HG03066 (cell line): Measurements from ENCODE around the gene PCED1B.
"Not testable (repeated sequence)": the region's sequence is repeated elsewhere in the genome, so short reads cannot be mapped to it uniquely, and the experiment has no call there.

Source experiments
- ATAC-seq: cut with Tn5 transposase; IDR thresholded peaks from one replicate; pipeline ENCODE4 v1.9.1; 2021; ENCODE audit warnings: low read depth; ENCODE audit not compliant: unreplicated experiment

Gene PCED1B

GRCh38 chr12:47160316-47161244 lies 81.2 kb downstream of the PCED1B start:
- no peak for ATAC-seq

DNA sequence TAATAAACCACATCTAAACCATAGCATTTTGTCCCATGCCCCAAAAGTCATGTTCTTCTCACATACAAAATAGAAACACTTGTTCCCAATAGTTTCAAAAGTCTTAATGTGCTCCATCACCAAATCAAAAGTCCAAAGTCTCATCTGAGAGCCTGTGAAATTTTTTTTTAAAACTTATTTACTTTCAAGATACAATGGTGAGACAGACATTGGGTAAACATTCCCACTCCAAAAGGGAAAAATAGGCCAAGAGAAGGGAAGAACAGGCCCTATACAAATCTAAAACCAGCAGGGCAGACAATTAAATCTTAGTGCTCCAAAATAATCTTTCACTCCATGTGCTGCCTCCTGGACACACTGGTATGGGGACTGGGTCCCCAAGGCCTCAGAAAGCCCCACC lies 84.7 kb downstream of the PCED1B start:
- ATAC-seq, result no peak

DNA sequence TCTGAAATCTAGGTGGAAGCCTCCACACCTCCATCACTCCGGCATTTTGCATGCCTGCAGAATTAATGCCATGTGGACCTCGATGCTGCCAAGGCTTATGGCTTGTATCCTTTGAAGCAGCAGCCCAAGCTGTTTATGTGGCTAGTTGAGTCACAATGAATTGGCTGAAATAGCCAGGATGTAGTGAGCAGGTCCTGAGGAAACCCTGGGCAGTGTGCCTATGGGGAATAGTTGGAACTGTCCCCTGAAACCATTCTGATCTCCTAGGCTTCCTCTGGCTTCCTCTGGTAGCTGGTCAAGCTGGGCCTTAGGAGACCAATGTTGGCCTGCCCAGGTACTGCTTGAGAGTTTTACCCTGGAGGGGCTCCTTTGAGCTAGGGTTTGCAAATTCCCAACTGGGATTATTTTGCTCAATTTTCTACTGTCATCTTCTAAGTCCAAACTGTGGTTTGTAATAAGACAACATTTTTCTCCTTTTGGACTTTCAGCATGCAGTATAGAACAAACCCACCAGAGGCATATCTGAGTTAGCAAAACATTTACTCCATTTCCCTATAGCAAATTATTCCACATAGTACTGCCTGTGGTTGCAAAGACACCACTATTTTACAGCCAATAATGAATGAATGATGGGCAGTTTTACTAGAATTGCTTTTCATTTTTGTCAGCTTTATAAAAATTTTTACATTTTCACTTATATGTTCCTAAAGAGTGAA lies 85.5 kb downstream of the PCED1B start:
- ATAC-seq, result no peak

DNA sequence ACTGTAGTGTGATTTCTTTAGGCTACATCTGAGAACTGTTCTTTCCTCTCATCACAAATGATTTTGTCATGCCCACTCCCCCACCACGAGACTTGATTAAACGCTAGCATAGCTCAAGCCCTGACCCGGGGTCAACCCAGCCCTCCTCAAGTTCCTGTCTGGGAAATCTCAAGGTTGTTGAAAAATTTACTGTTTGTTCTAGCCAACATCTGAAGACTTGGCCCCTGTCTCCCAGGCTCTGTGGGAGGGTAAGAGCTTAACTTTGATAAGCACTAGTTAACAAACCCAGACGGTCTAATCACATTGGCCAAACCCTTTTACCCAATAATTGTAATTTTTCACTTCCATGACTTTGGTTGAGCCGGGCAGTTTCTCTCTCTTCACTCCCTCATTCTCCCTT lies 86.5 kb downstream of the PCED1B start:
- no peak for ATAC-seq

- ATAC-seq, result no peak
Observed at GRCh38 chr12:47166365-47166764, 86.9 kb downstream of the PCED1B start.

DNA sequence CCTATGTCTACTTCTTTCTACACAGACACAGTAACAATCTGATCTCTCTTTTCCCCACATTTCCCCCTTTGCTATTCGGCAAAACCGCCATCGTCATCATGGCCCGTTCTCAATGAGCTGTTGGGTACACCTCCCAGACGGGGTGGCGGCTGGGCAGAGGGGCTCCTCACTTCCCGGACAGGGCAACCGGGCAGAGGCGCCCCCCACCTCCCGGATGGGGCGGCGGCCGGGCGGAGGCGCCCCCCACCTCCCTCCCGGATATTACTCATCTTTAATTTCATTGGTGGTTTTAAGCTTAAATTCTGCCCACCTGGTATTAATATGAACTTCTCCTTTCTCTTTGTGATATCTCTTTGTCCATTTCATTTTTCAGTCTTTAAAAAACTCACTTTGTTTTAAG lies 90.9 kb downstream of the PCED1B start:
- not testable (repeated sequence) for ATAC-seq

GRCh38 chr12:47178014-47178413 lies 98.6 kb downstream of the PCED1B start:
- no peak for ATAC-seq

- not testable (repeated sequence) for ATAC-seq
Observed at GRCh38 chr12:47182164-47182938, 102.9 kb downstream of the PCED1B start.

GRCh38 chr12:47184229-47184628 lies 104.8 kb downstream of the PCED1B start:
- ATAC-seq, result no peak

DNA sequence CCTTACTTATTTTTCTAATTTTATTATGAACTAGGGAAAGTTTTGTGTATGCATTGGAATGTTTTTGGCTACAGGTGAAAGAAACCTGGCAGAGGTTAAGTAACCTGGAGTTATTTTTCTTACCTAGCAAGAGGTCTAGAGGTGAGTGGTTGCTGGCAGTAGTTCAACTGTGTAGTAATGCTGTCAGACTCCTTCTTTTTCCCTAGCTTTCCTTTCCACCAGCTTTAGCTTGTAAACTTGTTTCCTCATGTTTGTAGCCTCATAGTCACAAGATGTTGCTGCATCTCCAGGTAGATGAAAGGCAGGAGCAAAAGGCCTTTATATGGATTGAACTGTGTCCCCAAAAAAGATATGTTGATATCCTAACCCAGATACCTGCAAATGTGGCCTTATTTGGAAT lies 105.4 kb downstream of the PCED1B start:
- no peak for ATAC-seq

DNA sequence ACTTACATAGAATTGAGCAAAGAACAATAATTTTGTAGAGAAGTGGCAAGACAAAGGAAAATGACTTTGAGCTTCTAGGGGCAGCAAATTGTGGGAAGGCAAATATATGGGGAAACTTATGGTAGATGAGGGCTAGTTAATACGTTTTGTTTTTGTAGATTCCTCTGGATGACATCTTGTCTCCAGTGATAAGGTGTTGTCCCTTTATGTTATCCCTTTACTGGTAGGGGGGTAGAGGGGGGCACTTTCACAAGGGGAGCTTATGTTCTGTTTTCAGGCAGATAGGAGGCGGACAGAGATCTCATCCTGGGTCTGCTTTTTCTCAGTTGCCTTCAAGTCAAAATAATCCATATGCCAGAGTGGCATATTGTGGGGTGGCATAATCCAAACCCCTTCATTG lies 106.8 kb downstream of the PCED1B start:
- ATAC-seq, result no peak

DNA sequence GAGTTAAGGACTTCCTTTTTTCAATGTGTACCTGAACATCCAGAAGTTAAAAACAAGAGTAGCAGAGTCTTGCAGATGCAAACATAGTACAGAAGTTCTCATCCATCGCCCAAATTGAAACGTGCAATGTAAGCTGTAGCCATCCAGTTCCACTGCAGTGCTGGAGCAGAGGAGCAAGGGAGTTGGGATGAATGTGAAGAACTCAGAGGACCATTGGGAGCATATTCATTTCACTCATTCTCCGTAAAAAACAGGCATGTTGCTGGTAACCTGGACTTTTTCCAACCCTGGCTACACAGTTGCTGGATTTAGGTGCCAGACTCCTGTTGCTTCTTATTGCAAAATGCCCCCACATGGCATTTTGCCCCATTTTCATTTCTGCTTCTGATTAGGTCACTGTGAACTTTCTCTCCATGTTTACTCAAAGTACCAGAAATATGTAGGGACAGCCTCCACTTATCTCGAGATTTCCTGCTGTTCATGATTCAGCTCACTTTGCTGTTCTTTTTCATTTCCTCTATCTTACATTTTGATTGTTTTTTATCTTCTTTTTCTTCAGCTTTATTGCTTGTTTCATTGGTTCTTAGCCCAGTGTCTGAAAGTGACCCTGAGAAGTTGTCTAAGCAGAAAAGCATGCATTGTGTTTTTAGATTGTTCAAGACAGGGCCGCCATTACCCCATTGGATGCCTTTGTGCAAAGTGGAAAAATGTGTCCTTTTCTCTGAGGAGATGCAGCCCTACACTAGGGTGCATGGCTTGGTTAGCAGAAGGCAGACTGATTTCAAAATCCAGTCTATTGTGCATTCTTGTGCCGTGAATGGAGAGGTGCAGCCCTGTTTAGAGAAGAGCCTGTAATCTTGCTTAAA lies 109.4 kb downstream of the PCED1B start:
- no peak for ATAC-seq

DNA sequence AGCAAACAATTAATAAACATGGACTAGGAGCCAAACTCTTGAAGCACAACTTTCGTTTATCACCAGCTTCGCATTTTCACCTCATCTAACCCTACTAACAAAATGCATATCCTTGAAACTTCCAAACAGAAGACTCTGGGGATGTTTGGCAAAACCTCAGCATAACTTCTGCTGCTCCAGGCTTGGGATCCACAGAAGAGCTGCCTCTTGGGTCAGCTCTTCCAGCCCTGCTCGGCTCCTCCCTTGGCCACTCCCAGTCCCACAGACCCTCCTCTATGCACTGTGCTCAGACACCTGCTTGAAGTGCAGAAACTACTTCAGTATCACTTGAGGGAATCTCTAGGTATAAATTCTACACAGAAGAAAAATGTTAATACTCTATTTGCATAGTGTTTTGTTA lies 110.3 kb downstream of the PCED1B start:
- ATAC-seq, result no peak

DNA sequence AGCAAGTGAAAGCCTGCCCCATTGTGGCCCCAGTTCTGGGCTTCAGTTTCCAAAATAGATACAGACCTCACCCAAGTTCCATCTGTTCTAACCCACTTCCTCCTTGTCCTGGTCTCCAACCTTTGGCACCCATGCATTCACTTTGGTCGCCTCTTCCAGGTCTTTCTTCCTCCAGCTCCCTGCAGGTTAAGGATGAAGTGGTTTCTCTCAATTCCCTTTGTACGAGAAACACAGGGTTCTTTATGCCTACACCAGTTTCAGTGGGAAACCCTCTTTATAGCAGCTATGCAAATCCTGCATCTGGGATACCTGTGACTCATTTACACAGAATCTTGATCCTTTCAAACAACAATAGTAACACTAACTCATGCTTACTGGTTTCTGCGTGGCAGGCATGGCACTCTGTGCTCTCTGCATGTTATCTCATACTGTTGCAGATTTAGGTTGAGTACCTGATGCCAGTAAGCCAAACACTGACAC lies 110.9 kb downstream of the PCED1B start:
- ATAC-seq, result no peak

DNA sequence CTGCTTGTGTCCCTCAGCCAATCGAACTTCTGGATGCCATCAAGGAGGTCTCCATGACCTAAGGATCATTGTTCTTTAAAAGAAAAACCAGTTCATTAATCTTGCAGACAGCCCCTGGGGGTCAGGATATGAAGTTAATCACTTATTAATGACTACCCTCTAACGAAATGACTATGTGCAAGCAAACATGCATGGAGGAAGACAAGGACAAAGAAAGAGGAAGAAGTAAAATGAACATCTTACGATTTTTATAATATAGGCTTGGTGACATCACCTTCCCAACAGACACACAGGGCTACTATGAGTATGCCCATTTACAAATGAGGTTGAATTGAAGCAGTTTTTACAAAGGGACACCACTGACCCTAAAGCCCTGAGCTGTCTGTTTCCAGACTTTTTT lies 111.5 kb downstream of the PCED1B start:
- no peak for ATAC-seq

GRCh38 chr12:47192051-47192450 lies 112.6 kb downstream of the PCED1B start:
- no peak for ATAC-seq

DNA sequence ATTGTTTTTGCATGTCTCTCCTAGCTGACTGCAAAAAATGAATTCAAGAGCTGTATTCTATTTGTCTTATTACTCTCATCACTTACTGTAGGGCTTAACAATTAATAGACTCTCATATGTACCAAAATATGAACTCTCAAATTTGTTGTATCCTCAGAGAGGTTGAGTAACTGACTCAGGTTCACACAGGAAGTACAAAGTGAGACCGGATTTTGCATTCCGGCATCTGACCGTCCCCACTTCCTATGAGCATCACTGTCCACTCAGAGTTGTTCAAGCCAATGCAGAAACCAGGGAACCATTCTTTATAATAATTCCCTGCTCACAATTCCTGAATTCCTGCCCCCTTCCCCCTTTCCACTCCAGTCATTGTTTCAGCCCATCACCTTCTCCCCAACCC lies 113.6 kb downstream of the PCED1B start:
- ATAC-seq, result no peak

GRCh38 chr12:47194501-47194900 lies 115.1 kb downstream of the PCED1B start:
- ATAC-seq, result no peak

GRCh38 chr12:47200446-47200845 lies 121.0 kb downstream of the PCED1B start:
- no peak for ATAC-seq

DNA sequence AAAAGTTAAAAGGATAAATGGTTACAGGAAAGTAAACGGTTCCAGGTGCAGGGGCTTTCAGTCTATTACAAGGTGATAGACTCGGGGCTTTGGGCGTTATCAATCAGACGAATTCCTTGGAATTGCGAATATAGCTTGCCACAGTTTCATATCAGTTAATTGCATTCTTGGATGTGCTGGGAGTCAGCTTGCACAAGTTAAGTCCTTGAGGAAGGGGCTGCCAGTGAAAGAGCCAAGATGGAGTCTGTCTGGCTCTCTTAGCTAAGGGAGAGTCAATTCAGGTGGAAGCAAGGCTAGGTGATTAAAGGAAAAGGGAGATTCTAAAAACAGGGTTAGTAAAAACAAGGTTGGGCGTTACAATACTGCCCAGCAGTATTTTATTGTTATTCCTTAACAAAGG lies 121.8 kb downstream of the PCED1B start:
- ATAC-seq, result not testable (repeated sequence)
